Stimulated activated CD8-positive, alpha-beta memory T cell treated with anti-CD3 and anti-CD28 coated beads, Interleukin-15, amount 100 ng/mL, for 48 hours (primary cell): ENCODE data around the gene RCBTB2.

Source experiments
- DNase-seq, 2 donors: peaks; one replicate each; pipeline ENCODE4 v3.0.0-alpha.2; 2020; ENCODE audit warnings: low read depth in 2 of 2

RCBTB2 gene

GRCh38 chr13:48449656-48450055 is 83.2 kb downstream of the RCBTB2 start:
- no peak for DNase-seq

GRCh38 chr13:48448959-48449614 is 83.8 kb downstream of the RCBTB2 start:
- no peak for DNase-seq

GRCh38 chr13:48448285-48448958 is 84.5 kb downstream of the RCBTB2 start:
- no peak for DNase-seq

- DNase-seq, result no peak
Observed at GRCh38 chr13:48446464-48446863, 86.4 kb downstream of the RCBTB2 start.

GRCh38 chr13:48443442-48444208 is 89.3 kb downstream of the RCBTB2 start:
- no peak for DNase-seq
